Sigmoid colon (tissue), 4 donors: Measurements from ENCODE around the gene ICAM3.

Experiments used
- POLR2A ChIP-seq, 2 donors: fragments of 450-650 bp; IDR thresholded peaks; one replicate each; pipeline ENCODE4 v1.6.1; 2016; ENCODE audit warnings: antibody characterized with exemption in 2 of 2, mild to moderate bottlenecking in 2 of 2, moderate library complexity in 2 of 2
- POLR2AphosphoS5 ChIP-seq, 4 donors: sonication (generic); formaldehyde crosslinking; IDR thresholded peaks; one replicate each; pipeline ENCODE4 v1.6.1; 2017; ENCODE audit warnings: antibody characterized with exemption in 4 of 4
- TF ChIP-seq, protein P1 (sequence below), 4 experiments: fragments of 450-650 bp in 3 of 4; fragments of 200-600 bp in 1 of 4; IDR thresholded peaks; one replicate each; pipeline ENCODE4 v1.5.1; 2016 to 2019; ENCODE audit warnings: antibody characterized with exemption in 4 of 4, mild to moderate bottlenecking in 3 of 4, moderate library complexity in 2 of 4

DNA sequence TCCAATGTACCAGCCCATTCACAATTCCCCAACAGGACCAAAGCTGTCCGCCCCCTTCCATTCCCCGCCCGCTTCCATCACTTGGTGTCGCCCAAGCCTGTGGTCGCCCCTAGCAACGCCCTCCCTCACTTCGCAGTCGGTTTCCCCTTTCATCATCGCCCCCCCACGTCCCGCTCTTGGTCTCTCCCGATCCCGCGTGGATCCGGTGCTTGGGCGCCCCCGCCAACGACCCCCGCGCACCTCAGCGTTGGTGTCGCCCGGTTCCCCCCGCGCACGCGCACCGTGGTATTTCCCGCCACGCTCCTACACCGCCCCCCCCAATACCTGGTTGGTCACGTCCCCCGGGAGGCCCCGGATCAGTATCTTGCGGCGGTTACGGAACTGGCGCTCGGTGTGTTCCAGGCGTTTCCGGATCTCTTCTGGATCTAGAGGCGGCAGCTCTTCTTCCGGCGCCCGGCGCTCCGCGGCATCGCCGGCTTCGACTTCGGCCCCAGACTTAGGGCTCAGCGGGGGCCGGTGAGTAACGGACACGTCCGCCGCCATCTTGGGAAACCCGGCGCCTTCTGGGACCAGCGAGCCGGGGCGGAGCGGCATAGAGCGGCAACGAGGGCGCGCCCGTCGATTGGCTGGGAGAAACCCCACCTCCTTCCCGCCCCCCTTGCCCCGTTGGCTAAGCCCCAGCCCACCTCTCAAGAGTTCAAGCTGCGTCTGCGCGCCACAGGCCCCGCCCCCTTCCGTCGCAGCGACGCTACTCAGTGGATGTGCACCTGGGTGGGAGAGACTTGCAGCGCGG, 6.3 kb downstream of the ICAM3 start, which contains the start of gene RAVER1:
- TF ChIP-seq, protein P1, sequence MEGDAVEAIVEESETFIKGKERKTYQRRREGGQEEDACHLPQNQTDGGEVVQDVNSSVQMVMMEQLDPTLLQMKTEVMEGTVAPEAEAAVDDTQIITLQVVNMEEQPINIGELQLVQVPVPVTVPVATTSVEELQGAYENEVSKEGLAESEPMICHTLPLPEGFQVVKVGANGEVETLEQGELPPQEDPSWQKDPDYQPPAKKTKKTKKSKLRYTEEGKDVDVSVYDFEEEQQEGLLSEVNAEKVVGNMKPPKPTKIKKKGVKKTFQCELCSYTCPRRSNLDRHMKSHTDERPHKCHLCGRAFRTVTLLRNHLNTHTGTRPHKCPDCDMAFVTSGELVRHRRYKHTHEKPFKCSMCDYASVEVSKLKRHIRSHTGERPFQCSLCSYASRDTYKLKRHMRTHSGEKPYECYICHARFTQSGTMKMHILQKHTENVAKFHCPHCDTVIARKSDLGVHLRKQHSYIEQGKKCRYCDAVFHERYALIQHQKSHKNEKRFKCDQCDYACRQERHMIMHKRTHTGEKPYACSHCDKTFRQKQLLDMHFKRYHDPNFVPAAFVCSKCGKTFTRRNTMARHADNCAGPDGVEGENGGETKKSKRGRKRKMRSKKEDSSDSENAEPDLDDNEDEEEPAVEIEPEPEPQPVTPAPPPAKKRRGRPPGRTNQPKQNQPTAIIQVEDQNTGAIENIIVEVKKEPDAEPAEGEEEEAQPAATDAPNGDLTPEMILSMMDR (IDR thresholded peaks at IDR 0.05), result no peak
- TF ChIP-seq POLR2AphosphoS5 (IDR thresholded peaks at IDR 0.05) (peak; percentile 83 to 92 (median 88)), POLR2A (IDR thresholded peaks at IDR 0.05) (peak; percentile 56 to 69)
